Fibroblast of villous mesenchyme (primary cell): ENCODE measurements around the gene HEPH. TPM values are rescaled to one million over a fixed set of nuclear protein-coding genes. Genes with fewer than 3 reads are reported as not detected.
"Not testable (repeated sequence)": the region's sequence is repeated elsewhere in the genome, so short reads cannot be mapped to it uniquely, and the experiment has no call there.

Source experiments
- DNase-seq: peaks from one replicate; pipeline ENCODE4 v3.0.0-alpha.2; 2010; ENCODE audit warnings: low read depth
- H3K4me3 ChIP-seq: 2 replicates; pipeline ENCODE4 v1.5.1; 2011; ENCODE audit warnings: low read depth, mild to moderate bottlenecking, low read length
- CTCF ChIP-seq: IDR thresholded peaks from 2 replicates; pipeline ENCODE4 v1.5.1; 2012; ENCODE audit warnings: low read depth, mild to moderate bottlenecking, low read length; ENCODE audit not compliant: insufficient read depth
- total RNA-seq: library from RNA; depleted of rRNA; stranded (reverse); fragments of >200 nt; gene quantifications from 2 replicates; pipeline ENCODE4 v1.2.3, GENCODE V29; 2012

HEPH gene
- 1.3 and 4.8 TPM in 2 replicates for total RNA-seq

GRCh38 chrX:66163849-66164411, at the start of gene HEPH:
HEPH (plus strand) TSS chrX:66164247; CDS start chrX:66170571, 6,324 bp downstream.
- no peak for DNase-seq
- TF ChIP-seq CTCF: no peak
- no peak within 1 kb of the TSS for H3K4me3 ChIP-seq

GRCh38 chrX:66118722-66119121, 45.3 kb upstream of the HEPH start:
- not testable (repeated sequence) for DNase-seq, H3K4me3 ChIP-seq

- DNase-seq, H3K4me3 ChIP-seq: not testable (repeated sequence)
Observed at GRCh38 chrX:66121354-66121753, 42.7 kb upstream of the HEPH start.

- no peak for DNase-seq
- no peak overlapping the region for H3K4me3 ChIP-seq
- no peak for TF ChIP-seq CTCF
Observed at GRCh38 chrX:66126662-66127061, 37.4 kb upstream of the HEPH start.

GRCh38 chrX:66130469-66130868, 33.6 kb upstream of the HEPH start:
- DNase-seq: no peak
- no peak for TF ChIP-seq CTCF
- H3K4me3 ChIP-seq: no peak overlapping the region

- H3K4me3 ChIP-seq, DNase-seq: not testable (repeated sequence)
Observed at GRCh38 chrX:66135284-66135683, 28.8 kb upstream of the HEPH start.

- H3K4me3 ChIP-seq: no peak overlapping the region
- DNase-seq: no peak
- TF ChIP-seq CTCF: no peak
Observed at GRCh38 chrX:66142351-66142750, 21.7 kb upstream of the HEPH start.

- H3K4me3 ChIP-seq: no peak overlapping the region
- no peak for DNase-seq
- TF ChIP-seq CTCF: no peak
Observed at GRCh38 chrX:66144258-66144657, 19.8 kb upstream of the HEPH start.

- DNase-seq: no peak
- TF ChIP-seq CTCF: no peak
- H3K4me3 ChIP-seq: no peak overlapping the region
Observed at GRCh38 chrX:66149519-66149918, 14.5 kb upstream of the HEPH start.
